BLaER1 (cell line): ENCODE data around the gene NMNAT2.

Source experiments
- H3K27ac ChIP-seq: shearing (Covaris generic); formaldehyde crosslinking; 2 replicates; pipeline ENCODE4 v1.8.1; 2022
- H3K27me3 ChIP-seq: shearing (Covaris generic); formaldehyde crosslinking; 2 replicates; pipeline ENCODE4 v1.8.1; 2022
- H3K36me3 ChIP-seq: shearing (Covaris generic); formaldehyde crosslinking; 2 replicates; pipeline ENCODE4 v1.8.1; 2022
- H3K4me1 ChIP-seq: shearing (Covaris generic); formaldehyde crosslinking; 2 replicates; pipeline ENCODE4 v1.8.1; 2022
- H3K4me2 ChIP-seq: shearing (Covaris generic); formaldehyde crosslinking; 2 replicates; pipeline ENCODE4 v1.8.1; 2022
- H3K4me3 ChIP-seq: shearing (Covaris generic); formaldehyde crosslinking; 2 replicates; pipeline ENCODE4 v1.8.1; 2022
- H3K9ac ChIP-seq: shearing (Covaris generic); formaldehyde crosslinking; 2 replicates; pipeline ENCODE4 v1.8.1; 2022
- H3K9me3 ChIP-seq: shearing (Covaris generic); formaldehyde crosslinking; 2 replicates; pipeline ENCODE4 v1.8.1; 2022
- H4K20me1 ChIP-seq: shearing (Covaris generic); formaldehyde crosslinking; 2 replicates; pipeline ENCODE4 v1.8.1; 2022
- Cebpa-rat ChIP-seq: shearing (Covaris generic); IDR thresholded peaks from 2 replicates; pipeline ENCODE4 v1.8.1; 2022

Gene NMNAT2

DNA sequence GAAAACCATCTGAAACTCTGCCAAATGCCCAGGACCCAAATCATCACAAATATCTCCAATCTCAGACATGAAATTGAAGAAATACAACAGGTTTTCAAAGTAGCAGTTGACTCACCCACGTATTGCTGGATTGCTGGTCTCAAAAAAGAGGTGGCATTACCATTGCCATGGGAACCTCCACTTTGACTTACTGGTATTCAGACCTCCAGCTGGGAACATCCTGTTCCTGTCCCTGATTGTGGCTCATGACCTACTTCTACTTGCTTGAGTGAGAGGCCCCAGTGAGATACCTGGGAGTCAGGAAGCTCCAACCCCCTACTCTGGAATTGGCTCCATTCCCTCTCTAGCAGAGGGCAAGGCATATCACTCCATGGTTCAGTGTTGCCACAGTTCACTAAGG is 64.6 kb downstream of the NMNAT2 start:
- Histone ChIP-seq H3K27me3 (no peaks in the 10 kb centered on the region), H3K4me2 (no peak overlapping the region), H3K27ac (no peak overlapping the region), H3K36me3 (no peaks in the 10 kb centered on the region), H3K4me3 (no peak overlapping the region), H4K20me1 (no peaks in the 10 kb centered on the region), H3K9me3 (peaks cover 4% of the 10 kb centered on the region; the same call in 1 of the 2 replicates), H3K9ac (no peak overlapping the region), H3K4me1 (no peaks in the 10 kb centered on the region)
- TF ChIP-seq Cebpa-rat = no peak

DNA sequence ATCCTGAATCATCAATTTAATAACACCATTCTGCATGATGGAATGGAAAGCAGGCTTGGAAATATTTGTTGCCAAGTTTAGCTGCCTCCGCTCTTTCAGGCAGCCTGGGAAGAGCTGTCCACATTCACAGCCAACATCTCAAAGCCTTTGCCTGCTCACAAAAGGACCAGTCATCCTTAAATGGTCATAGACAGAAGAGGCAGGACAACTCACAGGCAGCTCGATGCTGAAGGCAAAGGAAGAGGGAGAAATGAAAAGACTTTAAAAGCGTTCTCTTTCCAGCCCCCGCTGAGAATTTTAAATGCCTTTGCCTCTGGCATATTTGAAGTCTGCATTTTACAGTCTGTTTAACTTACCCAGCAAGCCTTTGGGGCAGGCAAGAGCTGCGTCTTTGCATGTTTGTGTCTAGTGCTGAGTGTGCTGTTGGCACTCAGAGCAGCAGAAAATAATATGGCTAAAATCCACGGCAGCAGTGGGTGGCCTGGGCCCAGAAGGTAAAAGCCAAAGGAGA is 68.9 kb downstream of the NMNAT2 start:
- Histone ChIP-seq H3K9me3 (no peaks in the 10 kb centered on the region), H3K4me3 (no peak overlapping the region), H4K20me1 (no peaks in the 10 kb centered on the region), H3K36me3 (no peaks in the 10 kb centered on the region), H3K4me1 (no peaks in the 10 kb centered on the region), H3K27ac (no peak overlapping the region), H3K4me2 (no peak overlapping the region), H3K9ac (no peak overlapping the region), H3K27me3 (no peaks in the 10 kb centered on the region)
- no peak for TF ChIP-seq Cebpa-rat

DNA sequence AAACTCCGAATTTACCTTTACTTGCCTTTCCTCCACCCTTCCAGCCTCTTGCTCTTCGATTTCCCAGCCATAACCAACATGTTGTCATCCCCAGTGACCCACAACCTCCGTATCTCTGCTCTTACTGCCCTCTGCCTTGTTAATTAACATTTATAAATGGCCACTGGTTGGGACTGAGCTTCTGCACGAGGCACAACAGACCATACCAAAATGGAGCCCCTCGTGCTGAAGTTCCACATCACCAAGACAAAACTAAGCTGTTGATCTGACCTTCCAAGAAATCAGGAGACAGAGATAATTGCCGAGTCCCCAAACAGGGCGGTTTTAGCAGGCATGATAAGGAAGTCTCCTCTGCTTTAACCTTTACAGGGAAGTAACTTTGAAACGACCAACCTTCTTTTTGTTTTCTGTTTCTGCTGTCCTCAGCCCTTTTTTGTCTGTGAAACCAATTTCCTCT is 71.9 kb downstream of the NMNAT2 start:
- Histone ChIP-seq H3K27me3 (no peaks in the 10 kb centered on the region), H3K36me3 (no peaks in the 10 kb centered on the region), H3K9ac (no peak overlapping the region), H3K4me1 (no peaks in the 10 kb centered on the region), H3K4me3 (no peak overlapping the region), H3K27ac (no peak overlapping the region), H3K9me3 (no peaks in the 10 kb centered on the region), H3K4me2 (no peak overlapping the region), H4K20me1 (no peaks in the 10 kb centered on the region)
- TF ChIP-seq Cebpa-rat = no peak

DNA sequence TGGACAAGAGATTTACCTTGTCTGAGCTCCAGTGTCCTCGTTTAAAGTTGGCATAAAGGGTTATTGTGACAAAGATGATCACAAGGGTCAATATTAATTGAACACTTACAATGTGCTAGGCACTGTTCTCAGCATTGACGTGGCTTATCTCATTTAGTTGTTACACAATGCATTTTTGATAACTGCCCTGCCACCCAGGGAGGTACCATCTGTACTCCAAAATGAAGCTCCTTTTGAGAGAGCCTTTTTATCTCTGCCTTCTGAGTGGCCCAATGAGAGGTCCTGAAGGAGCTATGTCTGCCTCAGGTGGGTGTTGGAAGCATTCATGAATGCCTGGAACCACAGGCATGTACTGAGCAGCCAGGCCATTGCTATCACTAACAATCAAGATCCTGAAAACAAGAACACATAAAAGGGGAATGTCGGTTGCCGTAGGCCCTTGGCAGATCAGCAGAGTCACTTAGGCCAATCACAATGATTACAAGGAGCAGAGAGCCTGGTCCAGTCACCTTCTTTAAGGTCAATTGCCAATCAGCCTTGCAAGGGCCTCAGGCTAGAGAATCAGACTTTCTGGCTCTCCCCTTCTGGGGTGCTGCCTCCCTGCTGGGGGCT is 78.5 kb downstream of the NMNAT2 start:
- Histone ChIP-seq H3K4me1 (no peaks in the 10 kb centered on the region), H4K20me1 (no peaks in the 10 kb centered on the region), H3K4me3 (no peak overlapping the region), H3K27ac (no peak overlapping the region), H3K27me3 (no peaks in the 10 kb centered on the region), H3K9me3 (no peaks in the 10 kb centered on the region), H3K4me2 (no peak overlapping the region), H3K9ac (no peak overlapping the region), H3K36me3 (no peaks in the 10 kb centered on the region)
- no peak for TF ChIP-seq Cebpa-rat

DNA sequence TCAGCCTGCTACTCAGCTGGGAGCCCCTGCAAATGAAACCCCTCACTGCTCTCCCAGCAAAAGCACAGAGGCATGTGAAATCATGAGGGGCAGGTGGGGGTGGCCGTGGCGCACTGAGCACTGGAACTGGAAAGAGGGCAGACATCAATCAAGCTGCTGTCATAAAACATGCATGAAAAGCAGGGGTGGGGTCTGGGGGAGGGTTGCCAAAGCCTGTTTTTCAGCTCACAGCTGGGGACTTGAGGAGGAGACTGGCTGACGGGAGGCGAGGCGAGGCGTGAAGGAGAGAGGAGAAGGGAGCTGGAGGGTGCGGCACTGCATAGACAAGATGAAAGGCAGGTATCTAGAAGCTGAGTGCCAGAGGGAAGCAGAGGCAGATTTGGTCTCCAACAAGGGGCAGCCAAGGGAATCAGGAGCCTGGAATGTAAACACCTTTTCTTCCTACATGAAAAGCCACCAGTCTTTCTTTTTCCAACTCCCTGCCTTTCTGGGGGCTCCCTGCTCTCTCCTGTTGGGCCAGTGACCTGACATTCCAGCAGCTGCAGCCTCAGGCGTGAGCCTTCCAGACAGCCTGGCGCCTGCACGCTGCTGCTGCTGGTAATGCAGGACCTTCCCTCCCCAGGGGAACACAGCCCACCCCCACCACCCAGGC is 87.0 kb downstream of the NMNAT2 start:
- Histone ChIP-seq H3K4me1 (peaks cover 14% of the 10 kb centered on the region), H3K4me2 (peak overlapping the region; percentile 37), H3K36me3 (no peaks in the 10 kb centered on the region), H3K9ac (no peak overlapping the region), H3K27ac (no peak overlapping the region), H3K4me3 (no peak overlapping the region), H3K27me3 (no peaks in the 10 kb centered on the region), H4K20me1 (no peaks in the 10 kb centered on the region), H3K9me3 (no peaks in the 10 kb centered on the region)
- TF ChIP-seq Cebpa-rat = no peak

DNA sequence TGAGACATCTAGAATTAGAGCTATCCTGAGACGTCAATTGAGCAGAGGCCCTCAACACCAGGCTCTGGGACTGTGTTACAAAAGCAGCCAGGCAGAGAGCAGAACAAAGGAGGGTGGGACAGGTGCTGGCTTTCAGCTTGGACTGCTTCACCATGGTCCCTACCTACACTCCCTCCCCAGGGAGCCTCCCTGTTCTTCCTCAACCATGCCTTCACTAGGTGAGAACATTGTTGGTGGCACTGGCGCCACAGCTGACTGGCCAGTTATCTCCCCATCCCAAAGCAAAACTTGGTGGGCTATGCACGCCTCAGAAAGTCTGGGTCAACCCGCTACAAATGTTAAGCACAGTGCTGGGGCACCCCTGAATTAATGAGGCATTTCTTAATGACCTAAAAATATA is 87.8 kb downstream of the NMNAT2 start:
- H3K9ac ChIP-seq = no peak overlapping the region
- H3K9me3 ChIP-seq = no peaks in the 10 kb centered on the region
- no peaks in the 10 kb centered on the region for H3K36me3 ChIP-seq
- no peak overlapping the region for H3K4me2 ChIP-seq
- H3K27ac ChIP-seq = no peak overlapping the region
- H3K4me3 ChIP-seq = no peak overlapping the region
- no peaks in the 10 kb centered on the region for H3K27me3 ChIP-seq
- peaks cover 14% of the 10 kb centered on the region for H3K4me1 ChIP-seq
- H4K20me1 ChIP-seq = no peaks in the 10 kb centered on the region
- no peak for TF ChIP-seq Cebpa-rat

DNA sequence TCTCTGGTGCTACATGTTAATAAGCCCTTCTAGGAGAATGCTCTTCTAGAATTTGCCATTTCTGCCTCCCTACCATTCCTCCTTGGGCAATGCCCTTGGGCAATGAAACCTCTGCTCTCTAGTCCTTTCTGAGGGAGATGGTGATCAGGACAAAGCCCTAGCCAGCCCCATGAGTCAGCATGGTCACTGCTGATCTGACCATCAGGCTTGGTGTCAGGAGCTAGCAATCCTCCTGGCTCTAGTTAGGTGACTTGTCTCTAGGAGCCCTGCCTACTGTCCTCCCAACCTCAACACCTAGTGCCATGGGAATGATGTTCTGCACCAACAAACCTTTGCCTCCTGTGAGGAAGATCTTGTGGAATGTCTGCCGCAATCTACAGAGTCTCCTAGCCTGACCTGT is 89.8 kb downstream of the NMNAT2 start:
- Histone ChIP-seq H3K9ac (no peak overlapping the region), H3K4me3 (no peak overlapping the region), H3K27ac (no peak overlapping the region), H3K27me3 (no peaks in the 10 kb centered on the region), H3K4me1 (peaks cover 14% of the 10 kb centered on the region), H4K20me1 (no peaks in the 10 kb centered on the region), H3K36me3 (no peaks in the 10 kb centered on the region), H3K4me2 (no peak overlapping the region), H3K9me3 (no peaks in the 10 kb centered on the region)
- no peak for TF ChIP-seq Cebpa-rat

DNA sequence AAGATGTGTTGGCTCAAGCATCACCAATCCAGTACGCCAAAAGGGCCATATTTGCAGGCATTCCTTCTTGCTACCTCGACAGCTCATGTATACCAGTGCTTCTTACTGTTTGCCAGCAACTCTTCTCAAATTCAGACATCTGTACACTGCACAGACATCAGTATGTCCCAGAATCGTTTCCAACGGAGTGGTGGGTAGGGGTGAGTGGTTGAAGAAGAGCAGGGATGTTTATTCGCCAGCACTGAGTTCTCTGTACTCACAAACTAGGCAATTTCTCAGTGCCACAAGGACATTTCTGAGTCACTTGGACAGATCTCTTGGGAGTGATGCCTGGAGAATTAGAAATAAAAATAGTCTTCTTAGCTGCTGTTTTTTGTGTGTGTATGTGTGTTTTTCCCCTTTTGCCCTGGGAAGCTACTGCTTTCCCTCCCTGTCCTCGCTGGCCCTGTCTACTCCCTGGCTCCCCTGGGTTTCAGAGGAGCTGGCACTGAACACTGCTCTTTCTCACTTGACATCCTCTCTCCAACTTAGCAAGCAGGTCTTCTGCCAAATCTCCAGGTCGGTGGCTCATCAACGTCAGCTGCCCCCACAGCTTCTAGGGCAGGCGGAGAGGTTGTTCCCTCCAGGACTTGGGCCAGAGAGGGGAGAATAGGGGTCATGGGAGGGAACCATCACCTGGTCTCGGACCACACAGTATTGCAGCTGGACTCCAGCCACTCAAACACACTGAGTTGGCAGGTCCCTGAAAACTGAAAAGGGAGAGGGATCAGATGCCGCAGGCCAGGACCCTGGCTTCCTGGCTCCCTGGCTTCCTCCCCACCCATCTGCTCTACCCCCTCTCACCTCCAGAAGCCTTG is 90.5 kb downstream of the NMNAT2 start:
- Histone ChIP-seq H3K9ac (no peak overlapping the region), H3K9me3 (no peaks in the 10 kb centered on the region), H3K27me3 (no peaks in the 10 kb centered on the region), H3K4me3 (no peak overlapping the region), H3K36me3 (no peaks in the 10 kb centered on the region), H4K20me1 (no peaks in the 10 kb centered on the region), H3K4me1 (peaks cover 14% of the 10 kb centered on the region), H3K27ac (no peak overlapping the region), H3K4me2 (no peak overlapping the region)
- TF ChIP-seq Cebpa-rat = no peak

DNA sequence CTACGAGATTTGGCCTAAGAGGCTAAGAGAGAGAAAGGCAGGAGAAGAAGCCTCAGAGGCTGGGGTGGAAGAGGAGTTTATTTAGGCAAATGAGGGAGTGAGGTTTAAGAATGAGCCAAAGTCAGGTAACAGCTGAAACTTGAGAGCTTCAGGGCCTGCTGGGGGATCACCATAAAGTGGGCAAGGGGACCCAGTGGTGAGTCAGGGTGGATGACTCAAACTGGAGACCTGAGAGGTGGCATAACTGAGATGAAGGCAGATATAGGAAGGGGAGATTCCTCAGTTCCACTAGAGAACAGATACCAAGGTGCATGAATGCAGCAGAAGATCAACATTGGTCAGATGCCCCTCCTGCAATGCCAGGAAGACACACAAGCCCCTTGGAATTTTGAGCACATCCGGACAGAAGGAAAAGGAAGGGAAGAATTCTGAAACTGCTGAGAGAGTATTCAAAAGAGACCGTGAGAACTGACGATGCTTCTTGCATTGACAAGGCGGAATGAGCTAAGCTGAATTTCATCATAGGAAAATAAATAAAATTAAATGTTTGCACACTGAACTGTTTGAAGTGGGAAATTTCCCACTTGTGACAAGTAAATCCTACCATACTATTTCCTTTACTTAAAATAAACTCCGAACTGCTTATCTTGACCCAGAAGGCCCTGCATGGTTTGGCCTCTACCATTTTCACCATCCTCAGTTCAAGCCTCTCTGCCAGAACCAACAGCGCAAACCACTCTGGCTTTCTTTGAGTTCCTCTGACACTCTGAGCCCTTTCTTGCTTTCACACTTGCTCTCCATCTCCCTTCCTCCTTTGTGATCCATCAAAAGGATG is 94.1 kb downstream of the NMNAT2 start:
- H3K4me1 ChIP-seq = no peaks in the 10 kb centered on the region
- H3K36me3 ChIP-seq = no peaks in the 10 kb centered on the region
- H3K27ac ChIP-seq = no peak overlapping the region
- H4K20me1 ChIP-seq = no peaks in the 10 kb centered on the region
- TF ChIP-seq Cebpa-rat = no peak
- H3K4me2 ChIP-seq = no peak overlapping the region
- H3K4me3 ChIP-seq = no peak overlapping the region
- no peaks in the 10 kb centered on the region for H3K9me3 ChIP-seq
- H3K27me3 ChIP-seq = no peaks in the 10 kb centered on the region
- no peak overlapping the region for H3K9ac ChIP-seq
